ENCODE measurements around the gene ATP8B3.

DNA sequence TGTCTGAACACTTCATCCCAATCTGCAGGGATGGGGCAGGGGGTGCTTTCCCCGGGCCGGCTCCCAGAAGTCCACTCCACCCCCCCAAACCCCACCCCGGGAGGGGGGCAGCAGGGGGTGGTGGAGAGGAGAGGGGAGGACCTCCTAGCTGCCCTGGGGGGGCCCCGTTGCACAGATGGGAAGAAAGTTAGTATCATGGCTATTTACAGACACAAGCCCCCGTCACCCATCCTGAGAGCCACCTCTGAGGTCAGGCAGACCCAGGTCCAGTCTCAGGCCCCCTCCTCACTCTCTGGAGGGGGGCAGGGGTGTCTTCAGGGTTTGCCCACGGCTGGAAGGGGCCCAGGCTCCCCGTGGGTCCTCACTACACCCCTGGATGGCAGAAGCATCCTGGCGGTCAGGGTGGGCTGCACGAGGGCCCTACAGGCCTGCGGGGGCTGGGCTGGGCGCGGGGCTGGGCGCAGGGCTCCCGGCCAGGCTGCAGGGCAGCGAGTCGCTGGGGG is 42.0 kb upstream of the ATP8B3 start:
- TF ChIP-seq, protein P1, sequence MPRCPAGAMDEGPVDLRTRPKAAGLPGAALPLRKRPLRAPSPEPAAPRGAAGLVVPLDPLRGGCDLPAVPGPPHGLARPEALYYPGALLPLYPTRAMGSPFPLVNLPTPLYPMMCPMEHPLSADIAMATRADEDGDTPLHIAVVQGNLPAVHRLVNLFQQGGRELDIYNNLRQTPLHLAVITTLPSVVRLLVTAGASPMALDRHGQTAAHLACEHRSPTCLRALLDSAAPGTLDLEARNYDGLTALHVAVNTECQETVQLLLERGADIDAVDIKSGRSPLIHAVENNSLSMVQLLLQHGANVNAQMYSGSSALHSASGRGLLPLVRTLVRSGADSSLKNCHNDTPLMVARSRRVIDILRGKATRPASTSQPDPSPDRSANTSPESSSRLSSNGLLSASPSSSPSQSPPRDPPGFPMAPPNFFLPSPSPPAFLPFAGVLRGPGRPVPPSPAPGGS (IDR thresholded peaks at IDR 0.05; ENCODE audit: borderline replicate concordance, insufficient read depth, low read depth, low read length, poor library complexity, severe bottlenecking) = no peak
- TF ChIP-seq SIN3A (IDR thresholded peaks at IDR 0.05; ENCODE audit: low read depth, low read length) = no peak
- TF ChIP-seq NFYB (IDR thresholded peaks at IDR 0.05; ENCODE audit: insufficient read depth, low read depth, low read length) = no peak
- no peak for TF ChIP-seq MYC (IDR thresholded peaks at IDR 0.05; ENCODE audit: insufficient read depth, insufficient read length, insufficient replicate concordance, low read length, severe bottlenecking)
- TF ChIP-seq GABPA (IDR thresholded peaks at IDR 0.05; ENCODE audit: low read depth) = no peak
- TF ChIP-seq, protein P2, sequence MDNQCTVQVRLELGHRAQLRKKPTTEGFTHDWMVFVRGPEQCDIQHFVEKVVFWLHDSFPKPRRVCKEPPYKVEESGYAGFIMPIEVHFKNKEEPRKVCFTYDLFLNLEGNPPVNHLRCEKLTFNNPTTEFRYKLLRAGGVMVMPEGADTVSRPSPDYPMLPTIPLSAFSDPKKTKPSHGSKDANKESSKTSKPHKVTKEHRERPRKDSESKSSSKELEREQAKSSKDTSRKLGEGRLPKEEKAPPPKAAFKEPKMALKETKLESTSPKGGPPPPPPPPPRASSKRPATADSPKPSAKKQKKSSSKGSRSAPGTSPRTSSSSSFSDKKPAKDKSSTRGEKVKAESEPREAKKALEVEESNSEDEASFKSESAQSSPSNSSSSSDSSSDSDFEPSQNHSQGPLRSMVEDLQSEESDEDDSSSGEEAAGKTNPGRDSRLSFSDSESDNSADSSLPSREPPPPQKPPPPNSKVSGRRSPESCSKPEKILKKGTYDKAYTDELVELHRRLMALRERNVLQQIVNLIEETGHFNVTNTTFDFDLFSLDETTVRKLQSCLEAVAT (IDR thresholded peaks at IDR 0.05) = no peak
- no peak for TF ChIP-seq IRF4 (IDR thresholded peaks at IDR 0.05; ENCODE audit: low read depth, low read length)
- TF ChIP-seq NR2C1 (IDR thresholded peaks at IDR 0.05) = no peak
- no peak for TF ChIP-seq MTA3 (IDR thresholded peaks at IDR 0.05; ENCODE audit: borderline replicate concordance, low read length)
- no peak for TF ChIP-seq POLR2A (IDR thresholded peaks at IDR 0.05; ENCODE audit: low read depth, low read length)
- no peak for TF ChIP-seq SREBF2 (IDR thresholded peaks at IDR 0.05; ENCODE audit: low read length)
- no peak for TF ChIP-seq YY1 (IDR thresholded peaks at IDR 0.05; ENCODE audit: low read depth, low read length)
- TF ChIP-seq SMAD5 (IDR thresholded peaks at IDR 0.05; ENCODE audit: low read depth) = no peak
- no peak for TF ChIP-seq CHD2 (IDR thresholded peaks at IDR 0.05; ENCODE audit: borderline replicate concordance, low read depth, low read length)

All from GM12878 (cell line).